GM12878 (cell line): Measurements from ENCODE around the gene DOCK1. TPM values are rescaled to one million over a fixed set of nuclear protein-coding genes. Genes with fewer than 3 reads are reported as not detected.

Experiments
- NR2C2 ChIP-seq: IDR thresholded peaks from 2 replicates; pipeline ENCODE4 v1.6.1; 2011; ENCODE audit warnings: borderline replicate concordance, low read depth; ENCODE audit not compliant: control insufficient read depth, insufficient read length
- SIX5 ChIP-seq: IDR thresholded peaks from 2 replicates; pipeline ENCODE4 v1.6.1; 2011; ENCODE audit warnings: mild to moderate bottlenecking, low read depth, low read length, moderate library complexity; ENCODE audit not compliant: severe bottlenecking
- SRF ChIP-seq, 2 experiments: IDR thresholded peaks; 2 replicates each; pipeline ENCODE4 v1.6.1; 2011; ENCODE audit warnings: low read depth in 2 of 2, low read length in 2 of 2, mild to moderate bottlenecking in 1 of 2, moderate library complexity in 1 of 2
- STAT3 ChIP-seq: IDR thresholded peaks from 2 replicates; pipeline ENCODE4 v1.6.1; 2011; ENCODE audit warnings: low read depth, low read length, improper control_type of control experiment
- ZNF274 ChIP-seq: IDR thresholded peaks from one replicate; pipeline ENCODE4 v1.8.0; 2011; ENCODE audit not compliant: insufficient read length, insufficient read depth
- polyA plus RNA-seq, 11 experiments: library from polyadenylated mRNA; depleted of rRNA in 4 of 11; unstranded in 6 of 11; stranded (reverse) in 5 of 11; fragments of >200 nt; fragmentation: Nextera tagmentation in 4 of 11; fragmentation: Illumina TruSeq in 1 of 11; extraction: Ambion mirVana in 4 of 11; extraction: Trizol in 1 of 11; gene quantifications; 1 replicate in 1 of 11; 2 replicates in 10 of 11; pipeline versions ENCODE4 v1.2.1 to v1.2.3, GENCODE V29; 2011 to 2016; ENCODE audit warnings: inconsistent platforms in 2 of 11, missing spikeins in 2 of 11, low read depth in 1 of 11
- total RNA-seq, 4 experiments: library from RNA; depleted of rRNA in 3 of 4; stranded (reverse); fragments of >200 nt in 3 of 4; fragmentation: Illumina TruSeq in 1 of 4; extraction: Trizol in 1 of 4; gene quantifications; 2 replicates each; pipeline versions ENCODE4 v1.2.1 to v1.2.3, GENCODE V29; 2013 to 2021
- TF ChIP-seq, protein P1 (sequence below): fragments of 450-650 bp; IDR thresholded peaks from 2 replicates; pipeline ENCODE4 v1.6.1; 2016; ENCODE audit warnings: mild to moderate bottlenecking, moderate library complexity, borderline replicate concordance
- TF ChIP-seq, protein P2 (sequence below): IDR thresholded peaks from 2 replicates; pipeline ENCODE4 v1.6.1; 2012; ENCODE audit warnings: low read depth, low read length, improper control_type of control experiment
- TF ChIP-seq, protein P3 (sequence below): fragments of 450-650 bp; IDR thresholded peaks from 2 replicates; pipeline ENCODE4 v1.6.1; 2018; ENCODE audit warnings: borderline replicate concordance, mild to moderate bottlenecking; ENCODE audit not compliant: partially characterized antibody

Gene DOCK1
- total and polyA plus RNA-seq, 10 of the 15 experiments (the other 5 are each of a cell fraction or from before 2014, with no cell fraction given), result 0.05 to 0.18 TPM; not detected in 8

DNA sequence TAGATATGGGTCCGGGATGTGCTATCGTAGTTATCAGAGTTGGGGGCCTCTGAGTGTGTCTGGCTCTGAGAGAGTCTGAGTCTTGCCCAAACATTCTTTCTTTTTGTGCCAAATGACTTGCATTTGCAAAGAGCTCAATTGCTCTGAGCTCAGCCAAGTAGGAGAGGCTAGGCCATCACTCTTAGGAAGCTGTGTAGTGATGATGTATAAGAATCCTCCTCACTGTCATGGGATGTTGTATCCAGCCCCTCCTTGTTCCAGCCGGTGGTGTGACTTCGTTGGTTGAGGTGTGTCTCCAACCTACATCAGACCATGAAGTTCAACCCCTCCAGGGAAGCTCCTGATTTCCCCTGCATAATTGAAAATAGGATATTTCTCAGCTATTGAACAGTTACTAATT lies 546.4 kb downstream of the DOCK1 start (continued):
- TF ChIP-seq NR2C2, result no peak
- no peak for TF ChIP-seq STAT3
- TF ChIP-seq SIX5, result no peak
- TF ChIP-seq ZNF274, result no peak
- TF ChIP-seq, protein P1, sequence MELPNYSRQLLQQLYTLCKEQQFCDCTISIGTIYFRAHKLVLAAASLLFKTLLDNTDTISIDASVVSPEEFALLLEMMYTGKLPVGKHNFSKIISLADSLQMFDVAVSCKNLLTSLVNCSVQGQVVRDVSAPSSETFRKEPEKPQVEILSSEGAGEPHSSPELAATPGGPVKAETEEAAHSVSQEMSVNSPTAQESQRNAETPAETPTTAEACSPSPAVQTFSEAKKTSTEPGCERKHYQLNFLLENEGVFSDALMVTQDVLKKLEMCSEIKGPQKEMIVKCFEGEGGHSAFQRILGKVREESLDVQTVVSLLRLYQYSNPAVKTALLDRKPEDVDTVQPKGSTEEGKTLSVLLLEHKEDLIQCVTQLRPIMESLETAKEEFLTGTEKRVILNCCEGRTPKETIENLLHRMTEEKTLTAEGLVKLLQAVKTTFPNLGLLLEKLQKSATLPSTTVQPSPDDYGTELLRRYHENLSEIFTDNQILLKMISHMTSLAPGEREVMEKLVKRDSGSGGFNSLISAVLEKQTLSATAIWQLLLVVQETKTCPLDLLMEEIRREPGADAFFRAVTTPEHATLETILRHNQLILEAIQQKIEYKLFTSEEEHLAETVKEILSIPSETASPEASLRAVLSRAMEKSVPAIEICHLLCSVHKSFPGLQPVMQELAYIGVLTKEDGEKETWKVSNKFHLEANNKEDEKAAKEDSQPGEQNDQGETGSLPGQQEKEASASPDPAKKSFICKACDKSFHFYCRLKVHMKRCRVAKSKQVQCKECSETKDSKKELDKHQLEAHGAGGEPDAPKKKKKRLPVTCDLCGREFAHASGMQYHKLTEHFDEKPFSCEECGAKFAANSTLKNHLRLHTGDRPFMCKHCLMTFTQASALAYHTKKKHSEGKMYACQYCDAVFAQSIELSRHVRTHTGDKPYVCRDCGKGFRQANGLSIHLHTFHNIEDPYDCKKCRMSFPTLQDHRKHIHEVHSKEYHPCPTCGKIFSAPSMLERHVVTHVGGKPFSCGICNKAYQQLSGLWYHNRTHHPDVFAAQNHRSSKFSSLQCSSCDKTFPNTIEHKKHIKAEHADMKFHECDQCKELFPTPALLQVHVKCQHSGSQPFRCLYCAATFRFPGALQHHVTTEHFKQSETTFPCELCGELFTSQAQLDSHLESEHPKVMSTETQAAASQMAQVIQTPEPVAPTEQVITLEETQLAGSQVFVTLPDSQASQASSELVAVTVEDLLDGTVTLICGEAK, result no peak
- TF ChIP-seq SRF (IDR thresholded peaks at IDR 0.05; ENCODE audit: low read depth in 2 of 2, low read length in 2 of 2), result no peak
- TF ChIP-seq, protein P2, sequence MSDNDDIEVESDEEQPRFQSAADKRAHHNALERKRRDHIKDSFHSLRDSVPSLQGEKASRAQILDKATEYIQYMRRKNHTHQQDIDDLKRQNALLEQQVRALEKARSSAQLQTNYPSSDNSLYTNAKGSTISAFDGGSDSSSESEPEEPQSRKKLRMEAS, result no peak
- TF ChIP-seq, protein P3, sequence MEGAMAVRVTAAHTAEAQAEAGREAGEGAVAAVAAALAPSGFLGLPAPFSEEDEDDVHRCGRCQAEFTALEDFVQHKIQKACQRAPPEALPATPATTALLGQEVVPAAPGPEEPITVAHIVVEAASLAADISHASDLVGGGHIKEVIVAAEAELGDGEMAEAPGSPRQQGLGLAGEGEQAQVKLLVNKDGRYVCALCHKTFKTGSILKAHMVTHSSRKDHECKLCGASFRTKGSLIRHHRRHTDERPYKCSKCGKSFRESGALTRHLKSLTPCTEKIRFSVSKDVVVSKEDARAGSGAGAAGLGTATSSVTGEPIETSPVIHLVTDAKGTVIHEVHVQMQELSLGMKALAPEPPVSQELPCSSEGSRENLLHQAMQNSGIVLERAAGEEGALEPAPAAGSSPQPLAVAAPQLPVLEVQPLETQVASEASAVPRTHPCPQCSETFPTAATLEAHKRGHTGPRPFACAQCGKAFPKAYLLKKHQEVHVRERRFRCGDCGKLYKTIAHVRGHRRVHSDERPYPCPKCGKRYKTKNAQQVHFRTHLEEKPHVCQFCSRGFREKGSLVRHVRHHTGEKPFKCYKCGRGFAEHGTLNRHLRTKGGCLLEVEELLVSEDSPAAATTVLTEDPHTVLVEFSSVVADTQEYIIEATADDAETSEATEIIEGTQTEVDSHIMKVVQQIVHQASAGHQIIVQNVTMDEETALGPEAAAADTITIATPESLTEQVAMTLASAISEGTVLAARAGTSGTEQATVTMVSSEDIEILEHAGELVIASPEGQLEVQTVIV, result no peak
